GM12878 (cell line): ENCODE data around the gene POU2AF2. TPM values are rescaled to one million over a fixed set of nuclear protein-coding genes. Genes with fewer than 3 reads are reported as not detected.

Experiments used
- ATAC-seq: fragments of 200-7000 bp; cut with Tn5 transposase; 3 replicates; pipeline ENCODE4 v1.9.1; 2020; ENCODE audit warnings: mild to moderate bottlenecking, moderate library complexity
- BruUV-seq: library from RNA; stranded (reverse); fragments of 400-500 nt; replicated peaks from 2 replicates; lab custom pipeline; 2021; lab: Mats Ljungman, UMichigan
- CTCF ChIA-PET: fragments of 300-600 bp; sonication (Branson Sonifier 250); formaldehyde crosslinking; extraction: SDS; loops from one replicate; lab custom pipeline; 2021; ENCODE audit warnings: inconsistent platforms; lab: Yijun Ruan, JAX
- POLR2A ChIA-PET: fragments of 350-600 bp; formaldehyde crosslinking; extraction: SDS; loops from one replicate; lab custom pipeline; 2021; ENCODE audit warnings: inconsistent platforms; lab: Charles Lee
- RAD21 ChIA-PET: fragments of 300-600 bp; sonication (Branson Sonifier 250); formaldehyde crosslinking; loops from one replicate; lab custom pipeline; 2023; ENCODE audit warnings: antibody characterized with exemption; ENCODE audit not compliant: unreplicated experiment; lab: Charles Lee
- SMC1A ChIA-PET: fragments of 300-600 bp; sonication (Branson Sonifier 250); formaldehyde crosslinking; loops from one replicate; lab custom pipeline; 2023; ENCODE audit not compliant: unreplicated experiment, uncharacterized antibody; lab: Charles Lee
- DNase-seq: peaks from one replicate; pipeline ENCODE4 v3.0.0-alpha.2; 2011; ENCODE audit warnings: low read depth, low spot score
- FAIRE-seq: peaks from 3 replicates; lab custom pipeline; 2011; peaks lifted over from hg19 to GRCh38; lab: Jason Lieb, UNC
- H2AFZ ChIP-seq: 2 replicates; pipeline ENCODE4 v1.6.0; 2011; ENCODE audit warnings: low read depth, low read length, control low read depth; ENCODE audit not compliant: control insufficient read depth
- H3K27ac ChIP-seq: 2 replicates; pipeline ENCODE4 v1.5.1; 2011; ENCODE audit warnings: control low read depth; ENCODE audit not compliant: control insufficient read depth, insufficient read depth
- H3K27me3 ChIP-seq, 2 experiments: replicated peaks in 1 of 2; 2 replicates each; pipeline versions ENCODE4 v1.6.0 to v1.6.1; 2011; ENCODE audit warnings: low read length in 1 of 2; ENCODE audit not compliant: control insufficient read depth in 2 of 2, insufficient read depth in 2 of 2
- H3K36me3 ChIP-seq, 2 experiments: 2 replicates each; pipeline ENCODE4 v1.5.1; 2011; ENCODE audit warnings: low read length in 1 of 2; ENCODE audit not compliant: control insufficient read depth in 2 of 2, insufficient read depth in 2 of 2
- H3K4me1 ChIP-seq: 2 replicates; pipeline ENCODE4 v1.6.1; 2011; ENCODE audit warnings: mild to moderate bottlenecking, low read length, moderate library complexity, mixed read lengths; ENCODE audit not compliant: control insufficient read depth, insufficient read depth
- H3K4me2 ChIP-seq: 2 replicates; pipeline ENCODE4 v1.6.0; 2011; ENCODE audit warnings: control low read depth; ENCODE audit not compliant: control insufficient read depth, insufficient read depth
- H3K4me3 ChIP-seq: fragments of 200-600 bp; sonication (generic); 2 replicates; pipeline ENCODE4 v1.5.1; 2016
- H3K79me2 ChIP-seq: 2 replicates; pipeline ENCODE4 v1.6.0; 2011; ENCODE audit warnings: low read length; ENCODE audit not compliant: control insufficient read depth, insufficient read depth
- H3K9ac ChIP-seq: 2 replicates; pipeline ENCODE4 v1.8.0; 2011; ENCODE audit warnings: low read length, control low read depth, mixed read lengths; ENCODE audit not compliant: control insufficient read depth, insufficient read depth
- H3K9me3 ChIP-seq: replicated peaks from 3 replicates; pipeline ENCODE4 v1.5.1; 2011; ENCODE audit warnings: mild to moderate bottlenecking, low read length; ENCODE audit not compliant: control insufficient read depth, insufficient read depth
- H4K20me1 ChIP-seq: 2 replicates; pipeline ENCODE4 v1.6.0; 2011; ENCODE audit not compliant: control insufficient read depth, insufficient read depth
- ASH2L ChIP-seq: fragments of 300-600, 200-600 bp; sonication (generic); IDR thresholded peaks from 2 replicates; pipeline ENCODE4 v1.6.1; 2017; ENCODE audit warnings: low read depth, mild to moderate bottlenecking, borderline replicate concordance
- ATF7 ChIP-seq: fragments of 450-650 bp; IDR thresholded peaks from 2 replicates; pipeline ENCODE4 v1.6.1; 2016; ENCODE audit warnings: low read depth, mild to moderate bottlenecking
- BHLHE40 ChIP-seq, 2 experiments: fragments of 450-650 bp in 1 of 2; IDR thresholded peaks; 2 replicates each; pipeline ENCODE4 v1.6.1; 2011 to 2017; ENCODE audit warnings: low read depth in 2 of 2, borderline replicate concordance in 1 of 2, improper control_type of control experiment in 1 of 2, low read length in 1 of 2, mild to moderate bottlenecking in 1 of 2
- HDAC6 ChIP-seq: fragments of 200-600 bp; sonication (generic); IDR thresholded peaks from one replicate; pipeline ENCODE4 v1.8.0; 2017; ENCODE audit warnings: antibody characterized with exemption; ENCODE audit not compliant: unreplicated experiment
- KAT2A ChIP-seq: conservative IDR thresholded peaks from 2 replicates; pipeline ENCODE4 v1.6.1; 2011; ENCODE audit warnings: low read depth, low read length; ENCODE audit not compliant: control insufficient read depth
- KLF5 ChIP-seq: fragments of 450-650 bp; IDR thresholded peaks from 2 replicates; pipeline ENCODE4 v1.6.1; 2014; ENCODE audit warnings: mild to moderate bottlenecking; ENCODE audit not compliant: partially characterized antibody
- MEF2B ChIP-seq: fragments of 450-650 bp; IDR thresholded peaks from 2 replicates; pipeline ENCODE4 v1.6.1; 2018; ENCODE audit warnings: mild to moderate bottlenecking, moderate library complexity; ENCODE audit not compliant: partially characterized antibody, poor library complexity, severe bottlenecking
- MYC ChIP-seq: IDR thresholded peaks from 2 replicates; pipeline ENCODE4 v1.6.1; 2011; ENCODE audit warnings: mild to moderate bottlenecking, low read length, moderate library complexity, inconsistent platforms; ENCODE audit not compliant: insufficient read depth, insufficient replicate concordance, insufficient read length, severe bottlenecking
- NFYA ChIP-seq: IDR thresholded peaks from 2 replicates; pipeline ENCODE4 v1.6.1; 2011; ENCODE audit warnings: low read depth, mild to moderate bottlenecking, low read length, improper control_type of control experiment, borderline replicate concordance
- POLR2A ChIP-seq: IDR thresholded peaks from 2 replicates; pipeline ENCODE4 v1.6.1; 2011; ENCODE audit warnings: low read depth, mild to moderate bottlenecking, low read length
- RAD21 ChIP-seq: IDR thresholded peaks from 2 replicates; pipeline ENCODE4 v1.6.1; 2011; ENCODE audit warnings: mild to moderate bottlenecking, low read depth, low read length, moderate library complexity; ENCODE audit not compliant: insufficient read depth
- RBBP5 ChIP-seq: fragments of 200-600 bp; sonication (generic); conservative IDR thresholded peaks from 2 replicates; pipeline ENCODE4 v1.6.1; 2016
- SIX5 ChIP-seq: IDR thresholded peaks from 2 replicates; pipeline ENCODE4 v1.6.1; 2011; ENCODE audit warnings: mild to moderate bottlenecking, low read depth, low read length, moderate library complexity; ENCODE audit not compliant: severe bottlenecking
- SREBF1 ChIP-seq: IDR thresholded peaks from 2 replicates; pipeline ENCODE4 v1.6.1; 2012; ENCODE audit warnings: mild to moderate bottlenecking, low read length
- ZNF207 ChIP-seq: fragments of 450-650 bp; IDR thresholded peaks from 2 replicates; pipeline ENCODE4 v1.6.1; 2014; ENCODE audit warnings: antibody characterized with exemption, mild to moderate bottlenecking, borderline replicate concordance
- WGBS: methylation state at CpG from one replicate; pipeline ENCODE4 v1.1.6; 2016; ENCODE audit warnings: low lambda C conversion rate; ENCODE audit not compliant: insufficient replicate concordance, insufficient coverage; ENCODE audit errors: missing lambda C conversion rate; 5-methylcytosine and 5-hydroxymethylcytosine counted together
- in situ Hi-C: fragments of 300-500 bp; cut with MboI; formaldehyde crosslinking; loops from 9 replicates; pipeline ENCODE4 v1.14.3; 2018; ENCODE audit warnings: mixed read lengths
- intact Hi-C: fragments of 100-400 bp; cut with micrococcal nuclease; formaldehyde crosslinking; loops from one replicate; pipeline ENCODE4 v1.14.2; 2022; ENCODE audit not compliant: unreplicated experiment
- polyA plus RNA-seq, 11 experiments: library from polyadenylated mRNA; depleted of rRNA in 4 of 11; unstranded in 6 of 11; stranded (reverse) in 5 of 11; fragments of >200 nt; fragmentation: Nextera tagmentation in 4 of 11; fragmentation: Illumina TruSeq in 1 of 11; extraction: Ambion mirVana in 4 of 11; extraction: Trizol in 1 of 11; gene quantifications; 1 replicate in 1 of 11; 2 replicates in 10 of 11; pipeline versions ENCODE4 v1.2.1 to v1.2.3, GENCODE V29; 2011 to 2016; ENCODE audit warnings: inconsistent platforms in 2 of 11, missing spikeins in 2 of 11, low read depth in 1 of 11
- total RNA-seq, 4 experiments: library from RNA; depleted of rRNA in 3 of 4; stranded (reverse); fragments of >200 nt in 3 of 4; fragmentation: Illumina TruSeq in 1 of 4; extraction: Trizol in 1 of 4; gene quantifications; 2 replicates each; pipeline versions ENCODE4 v1.2.1 to v1.2.3, GENCODE V29; 2013 to 2021
- TF ChIP-seq, protein P1 (sequence below): IDR thresholded peaks from 2 replicates; pipeline ENCODE4 v1.6.1; 2012; ENCODE audit warnings: improper control_type of control experiment, low read depth, low read length; ENCODE audit not compliant: insufficient replicate concordance
- TF ChIP-seq, protein P2 (sequence below): IDR thresholded peaks from 2 replicates; pipeline ENCODE4 v1.6.1; 2012; ENCODE audit warnings: low read depth, low read length, improper control_type of control experiment

Gene POU2AF2
- total and polyA plus RNA-seq, 10 of the 15 experiments (the other 5 are each of a cell fraction or from before 2014, with no cell fraction given): not detected

DNA sequence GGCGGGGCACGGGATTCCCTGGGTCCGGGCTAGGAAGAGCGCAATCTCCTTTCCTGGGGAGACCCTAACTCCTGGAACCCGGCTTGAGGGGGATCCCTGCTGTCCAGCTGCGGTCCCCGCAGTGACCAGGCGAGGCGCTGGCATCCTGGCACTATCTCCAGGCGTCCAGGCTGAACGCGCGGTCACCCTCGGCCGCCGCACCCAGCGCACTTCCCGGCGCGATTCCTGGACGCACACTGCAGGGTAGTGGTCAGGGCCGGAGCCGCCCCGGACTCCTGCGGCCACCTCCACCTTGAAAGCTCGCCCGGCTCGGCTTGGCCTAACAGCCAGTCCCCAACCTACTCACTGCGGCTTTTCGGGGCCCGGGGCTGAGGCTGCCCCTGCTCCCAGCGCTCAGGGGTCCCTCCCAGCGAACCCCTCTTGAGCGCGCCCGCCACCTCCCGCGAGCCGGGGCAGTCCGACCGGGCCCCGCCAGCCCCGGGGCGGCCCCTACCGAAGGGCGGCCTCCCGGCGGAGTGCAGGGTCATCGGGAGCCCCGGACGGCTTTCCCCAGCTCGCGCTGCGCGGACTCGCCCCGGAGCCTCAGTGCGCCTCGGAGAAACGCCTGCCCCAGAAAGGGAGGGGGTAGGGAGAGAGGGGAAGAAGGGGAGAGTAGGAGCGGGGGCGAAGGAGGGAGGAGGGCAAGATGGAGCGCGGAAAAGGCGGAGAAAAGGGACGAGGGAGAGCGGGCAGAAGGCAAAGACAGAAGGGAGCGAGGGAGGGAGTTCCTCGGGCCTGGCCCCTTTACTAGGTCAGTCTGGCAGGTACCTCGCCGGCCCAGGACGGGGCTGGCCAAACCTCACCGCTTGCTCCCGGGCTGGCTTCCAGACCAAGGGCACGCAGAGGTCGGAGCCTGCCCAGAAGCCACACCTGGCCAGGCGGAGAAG lies 53.8 kb downstream of the POU2AF2 start:
- Histone ChIP-seq H3K4me3 (peak overlapping the region; percentile 71), H3K4me2 (peak overlapping the region; percentile 86), H4K20me1 (no peaks in the 10 kb centered on the region), H3K79me2 (no peaks in the 10 kb centered on the region), H3K4me1 (no peaks in the 10 kb centered on the region), H3K27me3 (peaks cover 0 to 7% of the 10 kb centered on the region in 2 experiments; a peak in 3 of 4 replicates), H3K9me3 (no peaks in the 10 kb centered on the region), H3K27ac (no peak overlapping the region), H2AFZ (peak overlapping the region; percentile 68), H3K9ac (no peak overlapping the region; the same call in 1 of the 2 replicates), H3K36me3 (no peaks in the 10 kb centered on the region)
- intact Hi-C loops: no loop called here
- CTCF ChIA-PET: interaction anchor here (0.8 to 4.4 kb wide), 4 partner anchors 120 to 128 kb away, joined by 3 to 21 read pairs (median 6); no protein-coding TSS in a partner anchor
- SMC1A ChIA-PET: interaction anchor here (1.1 to 1.6 kb wide), 5 partner anchors 77 to 130 kb away, joined by 3 to 5 read pairs (median 4); no protein-coding TSS in a partner anchor
- no peak for FAIRE-seq
- POLR2A ChIA-PET: no interaction called here
- DNase-seq: no peak
- peak; percentile 88 for ATAC-seq
- WGBS: 10% methylated on average over 72 of the region's 77 CpGs
- RAD21 ChIA-PET: interaction anchor here (0.6 to 0.8 kb wide), 2 partner anchors 124 to 500 kb away, joined by 3 to 5 read pairs; no protein-coding TSS in a partner anchor
- no TSS peak for BruUV-seq
- in situ Hi-C loops: no loop called here
- TF ChIP-seq SREBF1 (no peak), POLR2A (no peak), ASH2L (no peak), KAT2A (no peak), MEF2B (no peak), HDAC6 (peak; percentile 21), RBBP5 (no peak), BHLHE40 (IDR thresholded peaks at IDR 0.05; ENCODE audit: borderline replicate concordance in 1 of 2, low read depth in 2 of 2, low read length in 1 of 2) (no peak; a peak in 1 of 4 replicates), RAD21 (peak; percentile 36; the same call in 1 of the 2 replicates), NFYA (no peak), SIX5 (no peak), ZNF207 (no peak), ATF7 (no peak), KLF5 (no peak), MYC (no peak)
- TF ChIP-seq, protein P1, sequence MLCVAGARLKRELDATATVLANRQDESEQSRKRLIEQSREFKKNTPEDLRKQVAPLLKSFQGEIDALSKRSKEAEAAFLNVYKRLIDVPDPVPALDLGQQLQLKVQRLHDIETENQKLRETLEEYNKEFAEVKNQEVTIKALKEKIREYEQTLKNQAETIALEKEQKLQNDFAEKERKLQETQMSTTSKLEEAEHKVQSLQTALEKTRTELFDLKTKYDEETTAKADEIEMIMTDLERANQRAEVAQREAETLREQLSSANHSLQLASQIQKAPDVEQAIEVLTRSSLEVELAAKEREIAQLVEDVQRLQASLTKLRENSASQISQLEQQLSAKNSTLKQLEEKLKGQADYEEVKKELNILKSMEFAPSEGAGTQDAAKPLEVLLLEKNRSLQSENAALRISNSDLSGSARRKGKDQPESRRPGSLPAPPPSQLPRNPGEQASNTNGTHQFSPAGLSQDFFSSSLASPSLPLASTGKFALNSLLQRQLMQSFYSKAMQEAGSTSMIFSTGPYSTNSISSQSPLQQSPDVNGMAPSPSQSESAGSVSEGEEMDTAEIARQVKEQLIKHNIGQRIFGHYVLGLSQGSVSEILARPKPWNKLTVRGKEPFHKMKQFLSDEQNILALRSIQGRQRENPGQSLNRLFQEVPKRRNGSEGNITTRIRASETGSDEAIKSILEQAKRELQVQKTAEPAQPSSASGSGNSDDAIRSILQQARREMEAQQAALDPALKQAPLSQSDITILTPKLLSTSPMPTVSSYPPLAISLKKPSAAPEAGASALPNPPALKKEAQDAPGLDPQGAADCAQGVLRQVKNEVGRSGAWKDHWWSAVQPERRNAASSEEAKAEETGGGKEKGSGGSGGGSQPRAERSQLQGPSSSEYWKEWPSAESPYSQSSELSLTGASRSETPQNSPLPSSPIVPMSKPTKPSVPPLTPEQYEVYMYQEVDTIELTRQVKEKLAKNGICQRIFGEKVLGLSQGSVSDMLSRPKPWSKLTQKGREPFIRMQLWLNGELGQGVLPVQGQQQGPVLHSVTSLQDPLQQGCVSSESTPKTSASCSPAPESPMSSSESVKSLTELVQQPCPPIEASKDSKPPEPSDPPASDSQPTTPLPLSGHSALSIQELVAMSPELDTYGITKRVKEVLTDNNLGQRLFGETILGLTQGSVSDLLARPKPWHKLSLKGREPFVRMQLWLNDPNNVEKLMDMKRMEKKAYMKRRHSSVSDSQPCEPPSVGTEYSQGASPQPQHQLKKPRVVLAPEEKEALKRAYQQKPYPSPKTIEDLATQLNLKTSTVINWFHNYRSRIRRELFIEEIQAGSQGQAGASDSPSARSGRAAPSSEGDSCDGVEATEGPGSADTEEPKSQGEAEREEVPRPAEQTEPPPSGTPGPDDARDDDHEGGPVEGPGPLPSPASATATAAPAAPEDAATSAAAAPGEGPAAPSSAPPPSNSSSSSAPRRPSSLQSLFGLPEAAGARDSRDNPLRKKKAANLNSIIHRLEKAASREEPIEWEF: no peak
- TF ChIP-seq, protein P2, sequence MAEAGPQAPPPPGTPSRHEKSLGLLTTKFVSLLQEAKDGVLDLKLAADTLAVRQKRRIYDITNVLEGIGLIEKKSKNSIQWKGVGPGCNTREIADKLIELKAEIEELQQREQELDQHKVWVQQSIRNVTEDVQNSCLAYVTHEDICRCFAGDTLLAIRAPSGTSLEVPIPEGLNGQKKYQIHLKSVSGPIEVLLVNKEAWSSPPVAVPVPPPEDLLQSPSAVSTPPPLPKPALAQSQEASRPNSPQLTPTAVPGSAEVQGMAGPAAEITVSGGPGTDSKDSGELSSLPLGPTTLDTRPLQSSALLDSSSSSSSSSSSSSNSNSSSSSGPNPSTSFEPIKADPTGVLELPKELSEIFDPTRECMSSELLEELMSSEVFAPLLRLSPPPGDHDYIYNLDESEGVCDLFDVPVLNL: no peak
